GM23248 (cell line): ENCODE data around the gene ERVMER34-1. TPM values are rescaled to one million over a fixed set of nuclear protein-coding genes. Genes with fewer than 3 reads are reported as not detected.

Experiments used
- DNase-seq: peaks from one replicate; pipeline ENCODE4 v3.0.0-alpha.2; 2015
- H2AFZ ChIP-seq: fragments of 200-600 bp; sonication (generic); 2 replicates; pipeline ENCODE4 v1.6.1; 2016; ENCODE audit warnings: antibody characterized with exemption
- H3F3A ChIP-seq: fragments of 200-600 bp; sonication (generic); 2 replicates; pipeline ENCODE4 v1.6.1; 2016; ENCODE audit warnings: mild to moderate bottlenecking, antibody characterized with exemption, mixed run types; ENCODE audit not compliant: insufficient read depth
- H3K27ac ChIP-seq: fragments of 200-600 bp; sonication (generic); 2 replicates; pipeline ENCODE4 v1.5.1; 2016; ENCODE audit warnings: mild to moderate bottlenecking
- H3K27me3 ChIP-seq: fragments of 200-600 bp; sonication (generic); replicated peaks from 2 replicates; pipeline ENCODE4 v1.6.1; 2016; ENCODE audit warnings: mild to moderate bottlenecking; ENCODE audit not compliant: insufficient read depth
- H3K36me3 ChIP-seq: fragments of 200-600 bp; sonication (generic); 2 replicates; pipeline ENCODE4 v1.6.1; 2016; ENCODE audit warnings: low read depth, mild to moderate bottlenecking
- H3K4me1 ChIP-seq: fragments of 200-600 bp; sonication (generic); 2 replicates; pipeline ENCODE4 v1.6.1; 2016; ENCODE audit warnings: mild to moderate bottlenecking; ENCODE audit not compliant: insufficient read depth
- H3K4me2 ChIP-seq: fragments of 200-600 bp; sonication (generic); one replicate; pipeline ENCODE4 v1.6.1; 2016; ENCODE audit warnings: mild to moderate bottlenecking; ENCODE audit not compliant: unreplicated experiment
- H3K4me3 ChIP-seq: fragments of 200-600 bp; sonication (generic); 2 replicates; pipeline ENCODE4 v1.5.1; 2016; ENCODE audit warnings: mild to moderate bottlenecking
- H3K79me2 ChIP-seq: fragments of 200-600 bp; sonication (generic); 2 replicates; pipeline ENCODE4 v1.6.1; 2016; ENCODE audit warnings: mild to moderate bottlenecking; ENCODE audit not compliant: insufficient read depth
- H3K9ac ChIP-seq: fragments of 200-600 bp; sonication (generic); 2 replicates; pipeline ENCODE4 v1.6.1; 2016; ENCODE audit warnings: mild to moderate bottlenecking
- H3K9me2 ChIP-seq: fragments of 200-600 bp; sonication (generic); 2 replicates; pipeline ENCODE4 v1.6.1; 2016; ENCODE audit warnings: mixed run types, mild to moderate bottlenecking, moderate library complexity; ENCODE audit not compliant: insufficient read depth
- H3K9me3 ChIP-seq: fragments of 200-600 bp; sonication (generic); one replicate; pipeline ENCODE4 v1.6.1; 2017; ENCODE audit warnings: low read depth
- H4K20me1 ChIP-seq: fragments of 200-600 bp; sonication (generic); 2 replicates; pipeline ENCODE4 v1.6.0; 2016; ENCODE audit not compliant: insufficient read depth
- EZH2 ChIP-seq: fragments of 200-600 bp; sonication (generic); IDR thresholded peaks from 2 replicates; pipeline ENCODE4 v1.6.1; 2018; ENCODE audit warnings: antibody characterized with exemption, mild to moderate bottlenecking; ENCODE audit not compliant: insufficient read depth, poor library complexity, severe bottlenecking
- EZH2phosphoT487 ChIP-seq: fragments of 200-600 bp; sonication (generic); IDR thresholded peaks from 2 replicates; pipeline ENCODE4 v1.6.1; 2018; ENCODE audit warnings: antibody characterized with exemption, moderate library complexity, mild to moderate bottlenecking, low read depth; ENCODE audit not compliant: insufficient read depth
- WGBS, 2 experiments: methylation state at CpG; one replicate each; pipeline ENCODE4 v1.1.6; 2015 to 2017; ENCODE audit warnings: low lambda C conversion rate in 2 of 2, low coverage in 1 of 2; ENCODE audit errors: missing lambda C conversion rate in 2 of 2; 5-methylcytosine and 5-hydroxymethylcytosine counted together
- in situ Hi-C: fragments of 300-500 bp; cut with MboI; formaldehyde crosslinking; loops from 2 replicates; pipeline ENCODE4 v1.15.0; 2020
- polyA plus RNA-seq: library from polyadenylated mRNA; unstranded; fragments of >200 nt; fragmentation: Nextera tagmentation; extraction: Ambion mirVana; gene quantifications from 2 replicates; pipeline ENCODE4 v1.2.1, GENCODE V29; 2016
- total RNA-seq: library from RNA; depleted of rRNA; stranded (reverse); fragments of >200 nt; shearing (Covaris generic); gene quantifications from 2 replicates; pipeline ENCODE4 v1.2.3, GENCODE V29; 2014

ERVMER34-1 gene
- total and polyA plus RNA-seq, 2 experiments from 2014 or later = not detected

GRCh38 chr4:52713456-52713937 lies 37.7 kb downstream of the ERVMER34-1 start:
- TF ChIP-seq EZH2phosphoT487 (no peak), EZH2 (no peak)
- WGBS, 2 experiments = 73 to 74% methylated on average over 12 of the region's 12 CpGs
- H3K4me2 ChIP-seq = peak overlapping the region; percentile 78
- H3K4me3 ChIP-seq = peak overlapping the region; percentile 81
- peaks cover 32% of the 10 kb centered on the region for H3F3A ChIP-seq
- no peak overlapping the region for H3K27ac ChIP-seq
- in situ Hi-C loops = no loop called here
- no peaks in the 10 kb centered on the region for H4K20me1 ChIP-seq
- no peaks in the 10 kb centered on the region for H3K9me3 ChIP-seq
- H3K4me1 ChIP-seq = no peaks in the 10 kb centered on the region
- no peak for DNase-seq
- H3K27me3 ChIP-seq = no peaks in the 10 kb centered on the region
- H3K9me2 ChIP-seq = no peaks in the 10 kb centered on the region
- peak overlapping the region; percentile 86 for H3K9ac ChIP-seq
- H3K79me2 ChIP-seq = 0 out of 2 replicates have a peak, but pooled peaks cover 5% of the 10 kb centered on the region
- peaks cover 24% of the 10 kb centered on the region for H3K36me3 ChIP-seq
- 0 out of 2 replicates have a peak overlapping the region, but pooled peaks have one; percentile 92 for H2AFZ ChIP-seq

- Histone ChIP-seq H2AFZ (peak overlapping the region; percentile 92), H3K4me1 (no peaks in the 10 kb centered on the region), H4K20me1 (no peaks in the 10 kb centered on the region), H3K27ac (peak overlapping the region; percentile 48), H3K9ac (peak overlapping the region; percentile 86), H3F3A (peaks cover 24% of the 10 kb centered on the region), H3K79me2 (0 out of 2 replicates have a peak, but pooled peaks cover 5% of the 10 kb centered on the region), H3K4me2 (peak overlapping the region; percentile 78), H3K9me3 (no peaks in the 10 kb centered on the region), H3K27me3 (no peaks in the 10 kb centered on the region), H3K36me3 (peaks cover 24% of the 10 kb centered on the region), H3K4me3 (peak overlapping the region; percentile 81), H3K9me2 (no peaks in the 10 kb centered on the region)
- TF ChIP-seq EZH2 = no peak
- no peak for TF ChIP-seq EZH2phosphoT487
- in situ Hi-C loops = no loop called here
- WGBS, 2 experiments = 1 to 3% methylated on average over 44 to 87 of the region's 87 CpGs
- peak; percentile 98 for DNase-seq
These were observed 38.7 kb downstream of the ERVMER34-1 start for GRCh38 chr4:52712251-52713130.

- peak overlapping the region; percentile 81 for H3K4me3 ChIP-seq
- peak overlapping the region; percentile 56 for H3K4me2 ChIP-seq
- DNase-seq = no peak
- no peaks in the 10 kb centered on the region for H3K9me3 ChIP-seq
- H3K27me3 ChIP-seq = no peaks in the 10 kb centered on the region
- H3K36me3 ChIP-seq = peaks cover 24% of the 10 kb centered on the region
- peak overlapping the region; percentile 92 for H2AFZ ChIP-seq
- 0 out of 2 replicates have a peak, but pooled peaks cover 5% of the 10 kb centered on the region for H3K79me2 ChIP-seq
- H4K20me1 ChIP-seq = no peaks in the 10 kb centered on the region
- no peaks in the 10 kb centered on the region for H3K9me2 ChIP-seq
- 9 to 10% methylated on average over 15 of the region's 15 CpGs for WGBS, 2 experiments
- H3K4me1 ChIP-seq = no peaks in the 10 kb centered on the region
- in situ Hi-C loops = no loop called here
- H3K27ac ChIP-seq = no peak overlapping the region
- TF ChIP-seq EZH2phosphoT487 (no peak), EZH2 (no peak)
- no peak overlapping the region for H3K9ac ChIP-seq
- H3F3A ChIP-seq = peaks cover 23% of the 10 kb centered on the region
These were observed 39.4 kb downstream of the ERVMER34-1 start for GRCh38 chr4:52711834-52712250.

- no peaks in the 10 kb centered on the region for H3K9me2 ChIP-seq
- in situ Hi-C loops = no loop called here
- no peaks in the 10 kb centered on the region for H3K4me1 ChIP-seq
- DNase-seq = no peak
- 28 to 30% methylated on average over 1 of the region's 1 CpG for WGBS, 2 experiments
- H3K4me3 ChIP-seq = no peak overlapping the region
- H4K20me1 ChIP-seq = no peaks in the 10 kb centered on the region
- H2AFZ ChIP-seq = peak overlapping the region; percentile 92; the same call in 1 of the 2 replicates
- H3K27ac ChIP-seq = no peak overlapping the region
- H3K36me3 ChIP-seq = peaks cover 22% of the 10 kb centered on the region
- no peak for TF ChIP-seq EZH2phosphoT487
- no peaks in the 10 kb centered on the region for H3K9me3 ChIP-seq
- no peak overlapping the region for H3K9ac ChIP-seq
- H3K4me2 ChIP-seq = no peak overlapping the region
- H3K79me2 ChIP-seq = 0 out of 2 replicates have a peak, but pooled peaks cover 5% of the 10 kb centered on the region
- peaks cover 23% of the 10 kb centered on the region for H3F3A ChIP-seq
- H3K27me3 ChIP-seq = no peaks in the 10 kb centered on the region
These were observed 40.0 kb downstream of the ERVMER34-1 start for GRCh38 chr4:52711272-52711671.
